NCI-H82 treated with DMSO at 0.1 percent for 48 hours (cell line): ENCODE measurements around the gene SIX1.

Experiments used
- DNase-seq: peaks from one replicate; lab custom pipeline; 2025; ENCODE audit not compliant: unreplicated experiment; lab: John Stamatoyannopoulos, UW

Gene SIX1

DNA sequence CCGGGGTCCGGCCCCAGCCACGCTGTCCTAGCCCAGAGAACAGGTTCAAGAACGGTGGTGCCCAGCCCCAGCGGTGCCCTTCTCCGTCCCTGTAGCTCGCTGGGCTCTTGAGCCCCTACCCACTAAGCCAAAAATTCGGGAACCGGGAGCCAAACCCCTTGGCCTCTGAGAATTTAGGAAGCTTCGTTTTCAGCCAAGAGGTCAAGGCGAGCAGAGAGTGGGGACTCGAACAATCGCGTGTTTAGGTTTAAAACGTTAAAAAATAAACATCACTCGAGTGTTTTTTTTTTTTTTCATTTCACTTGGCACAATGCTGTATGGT, 6.2 kb downstream of the SIX1 start:
- no peak for DNase-seq

DNA sequence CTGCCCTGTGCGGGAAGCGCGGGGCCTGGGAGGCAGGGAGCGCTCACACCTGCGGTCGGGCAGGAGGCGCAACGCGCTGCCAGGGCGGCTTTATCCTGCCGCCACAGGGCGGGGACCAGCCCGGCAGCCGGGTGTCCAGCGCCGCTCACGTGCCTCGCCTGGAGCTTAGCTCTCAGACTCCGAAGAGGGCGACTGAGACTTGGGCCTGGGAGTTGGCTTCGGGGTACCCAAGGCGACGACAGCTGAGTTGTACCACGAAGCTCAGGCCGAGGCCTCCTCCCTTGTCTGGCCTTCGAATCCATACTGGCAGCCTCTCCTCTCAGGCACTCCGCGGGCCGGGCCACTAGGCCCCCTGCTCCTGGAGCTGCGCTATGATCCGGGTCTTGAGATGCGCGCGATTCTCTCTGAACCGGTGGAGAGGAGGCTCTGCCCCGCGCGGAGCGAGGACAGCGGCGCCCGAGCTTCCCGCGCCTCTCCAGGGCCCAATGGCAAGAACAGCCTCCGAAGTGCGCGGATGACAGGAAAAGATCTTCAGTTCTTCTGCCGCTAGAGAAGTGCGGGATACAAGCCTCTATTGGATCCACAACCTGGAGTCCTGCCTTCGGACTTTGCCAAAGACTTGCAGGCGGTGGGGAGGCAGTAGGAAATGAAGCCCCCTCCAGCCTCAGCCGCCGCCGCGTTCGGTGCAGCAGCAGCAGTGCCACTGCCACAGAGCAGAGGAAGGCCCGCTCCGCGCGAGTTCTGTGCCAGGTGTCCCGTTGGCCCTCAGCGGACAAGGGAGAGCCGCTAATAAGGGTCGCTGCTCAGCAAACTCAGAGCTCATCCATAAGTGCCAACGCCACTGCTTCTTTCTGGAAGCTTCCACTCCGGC, 6.8 kb downstream of the SIX1 start:
- DNase-seq = no peak

DNA sequence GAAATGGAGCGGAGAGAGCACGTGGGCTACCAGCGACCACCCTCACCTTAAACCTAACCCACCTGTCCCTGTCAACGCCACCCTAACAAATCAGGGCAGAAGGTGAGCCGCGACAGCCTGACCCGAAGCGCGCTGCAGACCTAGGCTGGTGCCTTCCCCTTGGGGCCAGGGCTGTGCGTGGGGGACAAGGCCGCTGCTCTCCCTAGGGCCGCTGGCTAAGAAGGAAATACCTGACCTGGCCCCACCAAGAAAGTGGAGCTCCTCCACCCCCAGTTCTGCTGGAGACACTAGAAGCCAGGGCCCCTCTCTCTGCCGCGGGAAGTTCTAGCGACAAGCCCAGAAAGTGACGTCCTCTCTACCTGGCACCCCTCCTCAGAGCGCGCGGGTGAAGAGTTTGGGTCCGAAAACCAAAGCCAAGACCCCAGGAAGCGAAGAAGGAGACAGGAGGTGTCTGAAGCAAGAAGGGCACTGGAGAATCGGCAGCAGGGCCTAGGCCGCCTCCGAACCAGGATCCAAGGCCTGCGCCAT, 7.5 kb downstream of the SIX1 start:
- no peak for DNase-seq

DNA sequence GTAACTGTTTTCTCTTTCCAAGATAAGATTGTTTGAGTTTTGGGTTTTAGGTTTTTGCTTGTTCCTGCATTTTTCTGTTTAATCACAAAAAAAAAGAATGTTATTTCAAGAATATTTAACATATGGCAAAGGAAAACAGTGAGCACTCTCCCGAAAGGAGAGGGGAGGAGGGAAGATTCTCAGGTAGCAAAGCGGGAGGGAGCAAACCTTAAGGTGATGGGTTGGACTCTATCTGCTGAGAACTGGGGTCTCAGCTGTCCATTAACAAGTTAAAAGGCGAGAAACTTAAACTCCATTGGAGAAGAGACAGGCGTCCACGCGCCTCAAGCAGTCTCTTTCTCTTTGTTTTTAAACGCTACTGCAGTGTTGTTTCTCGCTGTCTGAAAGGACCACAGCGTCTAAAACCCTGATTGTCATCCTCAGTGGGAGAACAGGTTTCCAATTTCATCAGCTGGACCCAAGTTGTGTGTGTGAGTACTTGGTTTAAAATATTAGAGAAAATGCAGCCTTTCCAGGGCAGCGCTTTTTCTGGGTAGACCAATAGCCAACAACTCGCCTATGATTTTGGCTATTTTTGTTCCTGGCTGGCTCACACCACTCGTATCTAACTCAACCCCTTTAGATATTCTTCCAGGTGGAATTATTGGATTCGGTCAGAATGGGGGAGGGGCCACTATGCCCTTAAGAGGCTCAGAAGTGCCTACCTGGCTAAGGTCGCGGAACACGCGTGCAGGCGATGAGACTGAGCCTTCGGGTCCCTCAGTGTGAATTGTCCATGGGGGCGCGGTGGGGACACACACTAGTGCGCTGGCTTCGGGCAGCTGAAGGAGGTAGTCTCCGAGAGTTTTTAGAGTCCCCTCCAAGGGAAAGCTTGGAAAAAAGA, 8.2 kb downstream of the SIX1 start:
- DNase-seq = no peak

DNA sequence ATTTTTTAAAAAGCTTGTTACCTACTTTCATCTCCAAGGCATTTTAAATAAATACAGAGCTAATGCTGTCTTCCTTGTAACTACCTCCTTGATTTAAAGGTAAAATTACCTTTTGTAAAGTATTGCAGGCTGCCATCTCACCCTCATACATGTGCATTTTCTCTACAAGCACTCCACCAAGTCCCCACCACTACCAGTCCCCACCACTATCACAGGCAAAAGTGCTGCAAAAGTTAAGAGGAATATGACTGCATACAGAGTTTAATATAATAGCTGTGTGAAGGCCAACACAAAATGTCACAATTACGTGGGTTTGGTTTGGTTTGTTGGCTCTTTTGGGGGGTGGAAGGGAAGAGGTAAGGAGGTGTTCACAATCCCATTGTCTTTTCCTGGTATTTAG, 9.6 kb downstream of the SIX1 start:
- no peak for DNase-seq

DNA sequence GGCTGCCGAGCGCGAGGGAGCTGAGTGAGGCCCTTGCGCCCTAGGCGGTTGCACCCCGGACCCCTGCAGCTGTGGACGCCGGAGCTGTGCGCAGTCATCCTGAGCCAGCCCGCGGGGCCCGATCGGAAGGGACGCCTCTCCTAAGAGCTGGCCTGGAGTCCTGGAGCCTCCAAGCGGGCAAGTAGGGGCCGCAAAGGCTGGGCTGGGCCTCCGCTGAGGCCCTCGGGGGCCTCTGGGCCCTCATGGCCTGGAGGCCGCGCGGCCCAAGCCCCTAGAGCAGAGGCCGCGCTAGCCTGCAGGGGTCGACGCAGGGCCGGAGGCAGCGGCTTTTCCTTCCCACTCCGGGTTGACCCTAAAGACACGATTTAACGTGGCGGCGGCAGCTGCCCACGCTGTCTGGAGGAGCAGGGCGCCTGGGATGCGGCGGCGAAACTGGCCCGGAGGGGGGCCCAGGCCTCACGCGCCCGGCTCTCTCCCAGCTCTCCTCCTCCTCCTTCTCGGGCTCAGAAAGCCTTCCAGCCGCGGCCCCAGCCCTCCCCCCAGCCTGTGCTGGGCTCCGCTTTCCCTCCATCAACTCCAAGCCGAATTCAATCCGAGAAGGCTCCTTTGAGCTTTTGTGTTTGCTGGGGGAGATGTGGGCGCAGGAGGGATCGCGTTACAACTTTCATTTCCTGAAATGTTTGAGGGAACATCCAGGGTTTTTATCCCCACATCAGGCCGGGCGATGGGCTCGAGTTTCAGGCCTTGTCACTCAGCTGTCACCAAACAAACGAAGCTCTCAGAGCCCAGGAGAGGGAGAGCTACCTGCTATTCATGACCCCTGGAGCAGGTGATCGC, 11.6 kb downstream of the SIX1 start:
- no peak for DNase-seq

DNA sequence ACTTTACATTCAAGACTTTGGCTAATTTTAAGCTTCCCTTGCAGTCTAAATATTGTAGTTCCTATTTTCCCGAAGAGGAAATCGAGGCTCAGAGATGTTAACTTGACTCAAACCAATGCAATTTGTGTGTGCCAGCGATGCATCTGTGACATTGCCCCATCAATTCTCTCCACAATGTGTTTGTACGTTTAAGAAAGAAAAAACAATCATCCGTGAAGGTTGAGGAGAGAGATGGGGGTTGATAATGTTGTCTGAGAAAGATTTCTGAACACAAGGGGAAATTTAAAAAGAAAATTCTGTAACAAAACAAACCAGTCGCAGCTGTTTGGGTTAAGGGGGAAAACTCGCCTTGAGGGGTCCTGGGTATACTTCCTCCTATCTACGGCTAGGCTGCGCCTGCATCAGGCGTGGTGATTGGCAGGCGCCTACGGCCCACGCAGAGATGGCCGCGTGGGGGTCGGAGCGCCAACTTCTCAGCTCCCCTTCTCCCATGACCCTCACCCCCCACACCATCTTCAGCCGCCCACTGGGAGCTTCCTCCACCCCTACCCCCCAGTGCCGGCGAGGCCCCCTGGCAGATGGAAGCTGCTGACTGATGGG, 12.3 kb downstream of the SIX1 start:
- DNase-seq = no peak

DNA sequence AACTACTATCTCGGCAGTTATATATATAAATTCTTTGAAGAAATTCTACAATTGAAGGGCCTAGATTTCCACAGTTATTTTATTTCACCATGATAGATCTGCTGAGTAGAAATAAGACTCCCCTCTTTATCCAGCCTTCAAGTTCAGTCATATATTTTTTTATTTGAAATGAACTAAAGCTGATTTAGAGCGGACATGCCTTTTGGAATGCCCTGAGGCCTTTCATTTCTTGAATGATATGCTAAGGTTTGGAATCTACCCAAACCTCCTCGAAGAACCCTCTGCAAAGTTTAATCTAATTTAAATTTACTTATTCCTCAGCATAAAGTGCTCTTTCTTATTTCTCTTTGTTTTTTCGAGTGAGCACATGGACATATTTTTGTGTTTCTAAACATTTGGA, 15.1 kb downstream of the SIX1 start:
- DNase-seq = no peak

DNA sequence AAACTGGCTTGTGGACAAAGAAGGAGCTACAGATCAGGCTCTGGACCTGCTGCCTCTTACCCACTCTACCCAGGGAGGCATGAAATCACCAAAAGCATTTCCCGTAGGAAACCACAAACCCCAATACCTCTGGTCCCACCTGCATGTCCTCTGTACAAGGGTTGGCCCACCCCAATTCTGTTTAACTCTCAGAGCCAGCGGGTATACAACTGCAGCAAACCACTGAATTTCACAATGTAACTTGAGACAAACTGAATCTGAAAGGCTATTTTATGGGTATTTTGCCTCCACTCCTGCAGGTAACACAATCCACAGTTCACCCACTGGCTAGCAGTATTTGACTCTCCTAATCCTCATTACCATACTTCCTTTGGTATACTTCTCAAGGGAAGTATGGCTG, 16.5 kb downstream of the SIX1 start:
- DNase-seq = no peak

DNA sequence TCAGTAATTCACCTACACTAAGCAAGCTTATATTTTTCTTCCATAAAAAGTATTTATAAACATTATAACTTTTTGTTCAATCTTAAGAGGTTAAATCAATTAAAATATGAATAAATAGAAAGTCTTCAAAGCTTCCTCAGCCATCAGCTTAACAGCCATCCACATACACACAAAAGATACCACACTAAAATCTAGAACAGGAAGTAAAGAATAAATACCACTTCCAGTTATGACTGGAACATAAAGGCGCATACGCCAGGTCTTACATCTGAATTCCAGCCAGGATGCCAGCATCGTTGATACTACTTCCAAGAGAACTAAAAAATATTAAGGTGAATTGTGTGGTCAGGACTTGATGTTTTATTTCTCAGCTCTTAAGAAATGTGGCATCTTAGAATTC, 17.0 kb downstream of the SIX1 start:
- no peak for DNase-seq

DNA sequence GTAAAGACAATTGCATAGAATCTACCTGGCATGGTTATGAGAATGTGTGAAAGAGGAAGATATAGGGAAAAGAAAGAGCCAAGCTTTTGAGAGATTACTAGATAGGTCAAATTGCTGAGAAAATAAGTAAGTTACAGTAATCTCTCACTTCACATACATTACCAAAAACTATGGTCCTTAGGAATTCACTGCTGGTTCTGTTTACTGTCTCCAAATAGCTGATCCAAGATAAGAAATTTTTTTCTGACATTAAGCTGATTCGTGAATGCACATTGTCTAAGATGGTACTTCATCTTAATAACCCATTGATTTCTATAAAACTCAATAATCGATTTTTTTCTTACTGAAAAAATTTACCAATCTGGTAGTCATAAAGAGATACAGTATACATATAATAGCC, 17.4 kb downstream of the SIX1 start:
- DNase-seq = no peak

DNA sequence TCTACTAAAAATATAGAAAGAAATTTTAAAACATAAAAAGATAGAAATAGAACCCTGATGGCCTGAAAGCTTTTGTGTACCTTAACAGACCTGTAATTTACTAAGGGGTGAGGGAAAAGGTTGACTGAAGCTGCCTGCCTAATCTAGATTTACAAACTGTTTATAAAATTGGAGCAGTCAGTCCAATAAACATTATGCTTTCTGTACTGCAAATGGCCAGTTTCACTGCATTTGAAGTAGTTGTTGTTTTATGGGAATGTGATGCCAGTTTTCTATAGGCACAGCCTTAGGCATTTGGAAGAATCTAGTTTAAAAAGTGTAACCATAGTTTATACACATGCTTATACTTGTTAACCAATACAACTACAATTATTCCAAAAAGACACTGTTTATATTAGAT, 19.1 kb downstream of the SIX1 start:
- no peak for DNase-seq

DNA sequence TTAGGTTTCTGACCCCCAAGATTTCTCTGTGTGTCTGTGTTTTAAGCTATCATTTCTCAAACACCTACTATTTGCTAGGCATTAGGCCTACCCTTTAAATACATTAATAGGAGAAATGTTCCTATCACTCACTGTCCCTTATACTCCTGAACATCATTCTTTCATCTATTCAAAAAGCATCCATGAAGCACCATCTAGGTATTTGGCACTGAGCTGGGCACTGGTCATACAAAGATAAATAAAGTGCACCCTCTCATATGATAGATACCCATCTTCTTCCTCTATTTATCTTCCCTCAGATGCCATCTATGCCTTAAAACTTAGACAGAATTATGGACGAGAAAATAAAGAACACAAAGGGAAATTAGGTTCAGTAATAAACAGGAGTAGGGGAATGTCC, 20.4 kb downstream of the SIX1 start:
- DNase-seq = no peak

DNA sequence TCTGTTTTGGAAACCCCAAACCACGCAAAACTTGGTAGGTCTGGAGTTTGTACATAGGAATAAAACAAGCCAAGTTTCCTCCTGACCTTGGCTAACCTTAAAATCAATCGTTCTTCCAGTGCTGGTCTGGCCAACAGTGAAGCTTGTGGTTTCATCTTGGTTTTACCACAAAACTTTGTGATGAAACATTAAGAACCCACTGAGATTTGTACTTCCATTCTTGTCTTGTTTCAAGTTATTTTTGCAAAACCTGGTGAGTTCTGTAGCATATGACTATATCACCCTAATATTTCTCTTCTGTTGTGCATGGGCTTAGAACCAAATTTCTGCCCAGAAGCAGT, 26.4 kb downstream of the SIX1 start:
- no peak for DNase-seq

DNA sequence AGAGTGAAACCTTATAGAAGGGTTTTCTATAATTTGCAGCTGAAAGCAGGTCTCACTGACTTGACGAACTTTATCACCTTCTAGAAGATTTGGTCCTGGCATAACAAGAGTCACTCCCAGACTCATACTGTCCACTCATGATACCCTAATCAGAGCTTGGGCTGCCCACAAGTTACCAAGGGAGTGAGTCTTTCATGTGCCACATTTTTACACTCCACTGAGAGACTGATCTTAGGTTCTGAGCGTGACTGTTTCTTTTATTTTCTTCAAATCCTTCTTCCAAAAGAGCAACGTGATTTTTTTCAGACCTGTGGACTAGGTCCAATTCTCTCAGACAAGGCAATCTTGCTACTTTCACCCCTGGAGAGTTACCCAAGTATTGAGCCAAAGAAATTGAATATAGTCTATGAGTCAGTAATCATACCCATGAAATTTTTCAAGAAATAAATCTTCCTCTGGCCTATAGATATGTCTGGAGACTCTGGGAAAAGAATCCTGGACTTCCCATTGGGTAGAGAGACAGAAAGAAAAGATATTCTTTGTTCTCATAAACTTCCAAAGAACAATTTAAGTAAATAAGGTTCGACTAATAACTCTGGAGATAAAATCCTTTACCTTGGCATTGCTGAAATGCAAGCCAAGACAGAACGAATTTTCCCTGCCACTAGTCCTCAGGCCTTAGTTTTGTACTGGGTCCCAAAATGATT, 26.9 kb downstream of the SIX1 start:
- DNase-seq = no peak

DNA sequence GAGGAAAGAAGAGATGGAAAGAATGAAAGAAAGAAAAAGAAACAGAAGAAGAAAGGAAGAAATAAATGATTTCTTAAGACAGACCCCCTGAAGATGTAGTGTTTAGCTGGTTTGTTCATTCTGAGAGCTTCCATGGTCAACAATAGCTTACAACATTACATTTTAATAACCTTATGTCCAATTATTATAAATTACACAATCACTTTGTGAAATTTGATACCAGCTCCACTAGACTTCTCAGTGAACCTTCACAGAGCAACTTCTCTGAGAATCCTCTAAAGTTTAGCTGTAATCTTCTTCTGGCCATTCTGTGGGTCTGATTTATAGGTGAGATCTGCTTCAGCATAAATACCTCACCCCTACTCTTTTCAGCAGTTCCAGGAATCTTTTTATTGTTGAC, 27.9 kb downstream of the SIX1 start:
- no peak for DNase-seq

DNA sequence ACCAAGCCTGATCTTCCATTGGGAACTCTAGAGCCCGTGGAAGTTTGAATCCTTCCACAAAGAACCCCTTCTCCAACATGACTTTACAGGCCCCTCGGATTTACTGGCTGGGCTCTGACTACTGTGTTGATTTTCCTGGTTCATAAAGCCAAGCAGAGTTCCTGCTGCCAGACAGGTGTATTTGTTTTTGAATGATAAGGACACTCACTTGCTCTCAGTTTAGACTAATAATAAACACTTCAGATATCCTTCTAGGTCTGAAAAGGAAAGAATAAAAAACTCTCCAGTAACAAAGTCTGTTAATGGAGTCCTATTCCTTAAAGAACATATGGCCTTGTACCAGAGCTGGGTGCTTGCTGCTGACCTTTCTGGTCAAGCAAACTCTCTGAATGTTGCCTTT, 31.0 kb downstream of the SIX1 start:
- no peak for DNase-seq

DNA sequence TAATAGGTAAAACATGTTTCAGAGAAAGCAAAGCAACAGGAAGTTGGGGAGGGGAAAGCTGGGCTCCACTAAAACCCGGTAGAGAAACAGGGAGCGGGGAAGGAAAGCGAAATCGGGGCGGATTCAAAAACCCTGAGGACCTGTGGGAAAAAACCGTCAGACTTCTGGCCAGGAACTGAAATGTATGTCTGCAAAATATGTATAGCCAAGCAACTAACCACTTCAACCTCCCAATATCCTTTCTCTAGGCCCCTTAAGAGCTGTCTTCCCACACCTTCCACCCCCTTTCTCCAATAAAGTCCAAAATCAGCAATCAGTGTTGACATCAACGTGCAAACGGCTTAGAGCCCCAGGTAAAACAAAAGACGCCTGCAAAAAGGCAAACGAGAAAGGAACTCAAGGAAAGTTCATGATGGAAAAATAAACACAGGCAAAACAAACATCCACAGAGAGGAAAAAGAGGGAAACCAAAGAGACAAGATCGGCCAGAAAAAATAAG, 32.8 kb downstream of the SIX1 start:
- DNase-seq = no peak

DNA sequence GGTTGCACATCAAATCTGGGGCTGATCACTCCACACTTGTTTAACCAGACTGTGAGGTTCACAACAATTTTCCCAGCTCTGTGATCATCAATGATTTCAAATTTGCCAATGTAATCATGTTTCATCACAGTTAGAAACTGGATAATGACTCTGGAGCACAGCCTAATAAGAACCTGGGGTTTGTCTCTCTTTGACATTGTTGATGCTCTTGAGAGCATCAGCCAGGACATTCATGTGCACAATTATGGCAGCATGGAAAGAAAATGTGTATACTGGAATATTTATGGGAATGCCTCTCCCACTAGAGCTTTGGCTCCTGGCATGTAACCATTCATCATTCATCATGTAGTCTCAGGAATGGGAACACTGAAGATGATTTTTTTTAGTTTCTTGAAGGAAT, 47.0 kb downstream of the SIX1 start:
- DNase-seq = no peak

DNA sequence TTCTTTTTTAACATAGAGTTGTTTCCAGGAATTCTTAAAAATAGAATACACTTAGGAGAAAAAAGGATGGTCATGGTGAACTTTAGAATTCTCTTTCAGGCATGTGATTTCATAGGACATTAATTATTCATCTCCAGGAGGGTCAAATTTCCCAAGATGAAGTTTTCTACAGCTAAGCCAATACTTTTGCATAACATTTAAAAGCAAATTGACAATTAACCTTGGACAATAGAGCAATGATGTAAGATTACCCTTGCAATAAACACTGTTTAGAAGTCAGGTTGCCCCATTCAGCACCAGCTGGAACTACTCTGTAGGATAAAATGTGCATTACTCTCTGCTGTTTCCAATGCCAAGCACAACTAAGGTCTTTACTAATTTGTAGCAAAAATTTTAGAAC, 49.5 kb downstream of the SIX1 start:
- DNase-seq = no peak
